Gastroesophageal sphincter (tissue), 3 donors: Measurements from ENCODE around the gene ZIC1.

Experiments
- CTCF ChIP-seq, 4 experiments: fragments of 200-600 bp in 2 of 4; fragments of 450-650 bp in 2 of 4; sonication (generic) in 1 of 4; IDR thresholded peaks; one replicate each; pipeline ENCODE4 v1.5.1; 2017 to 2019; ENCODE audit warnings: antibody characterized with exemption in 4 of 4, mild to moderate bottlenecking in 2 of 4, moderate library complexity in 2 of 4
- EP300 ChIP-seq: sonication (generic); formaldehyde crosslinking; IDR thresholded peaks from one replicate; pipeline ENCODE4 v1.6.1; 2017; ENCODE audit warnings: antibody characterized with exemption, mild to moderate bottlenecking
- POLR2A ChIP-seq, 2 donors: fragments of 450-650 bp; IDR thresholded peaks; one replicate each; pipeline ENCODE4 v1.6.1; 2017; ENCODE audit warnings: antibody characterized with exemption in 2 of 2, mild to moderate bottlenecking in 2 of 2, moderate library complexity in 1 of 2
- POLR2AphosphoS5 ChIP-seq: sonication (generic); formaldehyde crosslinking; IDR thresholded peaks from one replicate; pipeline ENCODE4 v1.6.1; 2017; ENCODE audit warnings: antibody characterized with exemption

- TF ChIP-seq EP300 (no peak), POLR2AphosphoS5 (no peak), CTCF (IDR thresholded peaks at IDR 0.05) (no peak), POLR2A (IDR thresholded peaks at IDR 0.05) (no peak)
Observed at GRCh38 chr3:147428326-147428725, 19.2 kb downstream of the ZIC1 start.
